ENCODE results near the gene KDM2A.
"Not testable (repeated sequence)": the region's sequence is repeated elsewhere in the genome, so short reads cannot be mapped to it uniquely, and the experiment has no call there.

The KDM2A gene

DNA sequence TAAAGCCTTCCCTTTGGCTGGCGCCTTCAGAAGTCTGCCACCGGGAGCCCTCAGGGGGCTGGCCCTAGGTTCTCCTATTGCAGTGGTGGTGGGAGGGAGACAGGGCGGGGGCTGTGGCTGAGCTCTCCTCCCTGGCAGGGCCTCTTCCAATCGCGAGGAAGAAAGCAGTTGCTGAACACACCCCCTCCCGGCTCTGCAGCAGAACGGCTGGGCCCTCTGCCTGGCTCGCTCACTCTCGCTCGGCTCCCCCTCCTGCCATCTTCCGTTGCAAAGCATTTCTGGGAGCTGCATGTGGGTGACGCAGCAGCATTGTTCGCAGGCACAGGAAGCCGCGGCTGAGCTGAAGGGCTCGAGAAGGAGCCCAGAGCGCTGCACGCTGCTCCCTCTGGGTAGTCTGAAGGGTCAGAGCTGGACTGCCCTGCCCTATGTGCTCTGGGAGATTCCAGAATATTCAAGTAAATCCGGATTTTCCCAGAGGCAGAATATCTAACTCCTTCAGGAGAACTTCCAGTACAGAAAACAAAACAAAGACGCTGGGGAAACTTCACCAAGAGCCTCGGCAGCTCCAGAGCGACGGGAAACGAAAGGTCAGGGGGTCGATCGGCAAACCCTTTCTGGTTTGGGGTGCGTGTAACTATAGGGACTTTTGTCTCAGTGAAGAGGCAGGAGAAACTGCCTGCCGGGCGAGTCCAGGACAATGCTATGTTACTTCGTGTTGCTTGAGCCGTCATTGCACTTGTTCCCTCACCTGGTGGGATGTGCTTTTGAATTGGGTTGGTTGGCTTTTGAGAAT lies 120.9 kb downstream of the KDM2A start:
- peak; percentile 95 for DNase-seq

- DNase-seq, result peak; percentile 61
Measured at GRCh38 chr11:67240576-67241389, 121.7 kb downstream of the KDM2A start.

GRCh38 chr11:67242548-67242947 lies 123.5 kb downstream of the KDM2A start:
- DNase-seq, result no peak

- no peak for DNase-seq
Measured at GRCh38 chr11:67243051-67243450, 124.0 kb downstream of the KDM2A start.

- DNase-seq, result no peak
Measured at GRCh38 chr11:67245046-67245445, 126.0 kb downstream of the KDM2A start.

DNA sequence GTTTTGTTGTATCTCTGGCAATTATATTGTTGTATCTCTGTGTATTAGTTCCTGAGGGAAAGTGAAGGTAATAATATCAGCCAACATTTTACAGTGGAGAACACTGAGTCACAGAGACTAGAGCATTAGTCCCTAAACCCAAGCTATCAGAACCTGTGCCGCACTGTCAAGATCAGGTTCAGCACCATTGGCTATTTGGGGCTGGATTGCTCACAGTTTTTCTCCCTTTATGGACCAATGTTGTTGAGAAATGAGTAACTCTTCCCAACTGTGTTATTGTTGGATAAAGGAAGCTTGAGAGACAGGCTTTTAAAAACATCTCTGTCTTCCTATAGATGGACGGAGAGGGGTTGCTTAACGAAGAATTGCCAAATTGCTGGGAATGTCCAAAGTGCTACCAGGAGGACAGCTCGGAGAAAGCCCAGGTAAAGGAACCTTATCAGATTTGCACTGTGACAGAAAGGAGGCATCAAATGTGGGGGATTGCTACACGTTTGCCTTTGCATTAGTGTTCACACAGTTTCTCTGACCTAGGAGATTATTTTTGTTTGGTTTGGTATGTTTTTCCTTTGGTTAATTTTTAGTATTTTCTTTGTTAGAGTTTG lies 129.0 kb downstream of the KDM2A start:
- DNase-seq, result no peak

- DNase-seq, result no peak
Measured at GRCh38 chr11:67248653-67249052, 129.6 kb downstream of the KDM2A start.

GRCh38 chr11:67250059-67251043 lies 131.3 kb downstream of the KDM2A start:
- DNase-seq, result no peak

- DNase-seq, result no peak
Measured at GRCh38 chr11:67251841-67252240, 132.8 kb downstream of the KDM2A start.

DNA sequence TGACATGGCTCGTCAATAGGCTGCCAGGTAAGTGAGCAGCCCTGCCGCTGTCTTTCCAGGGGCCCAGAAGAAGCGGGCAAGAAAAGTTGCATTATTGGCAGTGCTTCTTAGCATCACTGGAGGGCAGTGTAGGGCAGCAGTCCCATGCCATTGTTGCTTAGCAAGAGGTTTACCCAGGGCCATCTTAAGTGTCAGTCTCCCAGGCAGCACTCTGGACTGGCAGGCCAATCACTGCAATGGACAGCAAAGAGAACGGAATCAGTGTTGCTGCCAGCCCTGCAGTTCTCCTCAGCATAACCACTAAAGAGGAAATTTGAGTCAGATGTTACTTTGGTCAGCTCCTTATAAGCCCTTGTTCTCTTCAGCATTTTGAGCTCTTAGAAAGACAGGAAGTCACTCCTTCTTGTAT lies 133.8 kb downstream of the KDM2A start:
- no peak for DNase-seq

DNA sequence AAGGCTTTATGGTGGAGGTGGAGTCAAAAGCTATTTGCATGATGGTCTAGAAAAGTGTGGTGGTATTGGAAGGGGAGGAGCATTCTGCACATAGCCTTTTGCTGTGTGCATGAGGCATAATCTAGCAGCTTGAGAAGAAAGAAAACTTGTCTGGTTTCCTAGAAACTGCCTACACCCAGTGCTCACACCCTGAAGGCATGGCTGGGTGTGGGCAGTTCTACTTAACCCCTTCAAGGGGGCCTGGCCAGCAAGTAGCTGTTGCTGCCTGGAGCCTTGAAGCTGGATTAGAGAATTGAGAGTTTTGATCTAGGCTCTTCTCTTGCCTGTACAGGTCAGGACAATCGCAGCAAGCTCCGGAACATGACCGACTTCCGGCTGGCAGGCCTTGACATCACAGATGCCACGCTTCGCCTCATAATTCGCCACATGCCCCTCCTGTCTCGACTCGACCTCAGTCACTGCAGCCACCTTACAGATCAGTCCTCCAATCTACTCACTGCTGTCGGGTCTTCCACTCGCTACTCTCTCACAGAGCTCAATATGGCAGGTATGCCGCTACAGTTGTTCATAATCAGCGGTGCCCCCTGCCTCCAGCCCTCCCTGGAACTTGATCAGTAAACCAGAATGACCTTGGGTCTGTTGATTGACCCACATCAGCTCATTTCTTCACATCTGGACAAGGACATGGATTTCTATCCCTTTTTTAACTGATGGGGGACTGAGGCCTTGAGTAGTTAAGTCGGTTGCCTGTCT lies 135.0 kb downstream of the KDM2A start:
- no peak for DNase-seq

GRCh38 chr11:67254798-67255197 lies 135.7 kb downstream of the KDM2A start:
- no peak for DNase-seq

DNA sequence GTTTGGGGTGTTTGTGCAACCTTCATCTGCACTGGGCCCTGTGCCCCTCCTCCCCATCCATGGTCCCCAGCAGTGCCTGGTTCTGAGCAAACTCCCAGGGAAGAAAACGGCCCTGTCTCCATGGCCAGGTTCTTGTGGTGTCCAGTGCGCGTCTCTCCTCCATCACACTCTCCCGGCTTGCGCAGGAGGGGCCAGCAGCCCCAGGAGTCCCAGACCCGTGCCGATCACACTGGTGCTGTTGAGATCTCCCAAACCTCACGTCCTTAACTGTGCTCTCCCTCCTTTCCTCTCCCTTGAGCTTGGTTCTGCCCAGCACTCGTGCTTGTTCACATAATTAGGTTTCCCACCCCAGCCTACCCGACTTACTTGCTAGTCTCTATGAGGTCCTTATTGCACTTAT lies 136.3 kb downstream of the KDM2A start:
- DNase-seq, result no peak

DNA sequence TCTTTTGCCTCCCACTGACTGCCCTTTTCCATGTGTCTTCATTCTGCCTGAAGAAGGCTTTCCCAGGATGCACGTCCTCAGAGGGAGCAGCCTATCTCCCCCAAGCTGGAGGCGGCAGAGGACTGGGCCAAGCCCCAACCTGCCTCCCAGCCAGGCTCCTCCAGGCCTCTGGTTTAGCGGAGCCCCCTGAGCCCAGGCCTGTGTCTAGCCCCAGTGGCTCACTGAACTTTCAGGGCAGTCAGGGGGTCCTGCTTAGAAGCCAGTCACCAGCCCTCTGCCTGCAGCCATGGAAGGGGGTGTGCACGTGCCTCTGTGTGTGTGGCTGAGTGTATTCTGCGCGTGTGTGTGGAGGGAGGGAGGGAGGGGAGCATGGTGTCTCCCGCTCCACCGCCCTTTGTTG lies 136.8 kb downstream of the KDM2A start:
- no peak for DNase-seq

DNA sequence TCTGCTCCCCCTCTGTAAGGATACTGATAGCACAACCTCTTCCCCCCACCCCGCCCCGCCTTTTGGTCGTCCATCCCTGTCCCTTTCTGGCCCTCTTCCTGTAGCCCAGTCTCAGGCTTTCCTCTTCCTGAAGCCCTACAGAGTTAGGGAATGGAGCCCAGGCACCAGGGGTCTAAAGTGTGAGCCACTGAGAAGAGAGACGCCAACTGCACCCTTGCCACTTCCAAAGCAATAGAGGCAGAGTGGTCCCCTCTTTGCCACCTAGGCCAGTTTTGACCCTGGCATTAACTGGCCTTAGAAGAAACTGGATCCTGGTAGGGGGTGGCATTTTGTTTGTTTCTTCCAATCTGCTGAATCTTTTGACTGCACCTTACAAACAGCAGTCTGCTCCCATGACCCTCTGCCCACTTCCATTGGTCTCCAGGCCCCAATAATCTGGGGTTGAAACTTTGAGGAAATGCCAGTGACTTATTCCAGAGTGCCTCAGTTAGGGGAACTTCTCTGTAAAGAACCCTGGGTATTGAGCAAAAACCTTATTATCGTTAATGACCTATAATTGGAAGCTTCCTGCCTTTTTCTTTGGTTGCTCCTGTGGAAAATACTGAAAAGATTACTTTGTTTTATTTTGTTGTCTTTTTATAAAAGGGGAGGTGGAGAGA lies 137.5 kb downstream of the KDM2A start:
- no peak for DNase-seq

DNA sequence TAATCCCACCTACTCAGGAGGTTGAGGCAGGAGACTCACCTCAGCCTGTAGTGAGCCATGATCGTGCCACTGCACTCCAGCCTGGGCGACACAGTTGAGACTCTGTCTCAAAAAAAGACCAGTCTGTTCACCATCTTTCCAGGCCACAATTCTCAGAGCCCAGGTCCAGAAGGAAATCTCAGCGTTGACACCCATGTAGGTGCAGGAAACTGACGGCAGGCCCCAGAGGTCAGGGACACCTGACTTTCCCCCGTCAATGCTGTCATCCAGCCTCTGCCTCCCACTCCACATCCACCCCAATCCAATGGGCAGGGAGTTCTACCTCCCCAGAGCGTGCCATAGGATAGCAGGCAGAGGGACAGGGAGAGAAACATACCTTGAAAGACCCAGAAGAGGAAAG lies 141.3 kb downstream of the KDM2A start:
- no peak for DNase-seq

DNA sequence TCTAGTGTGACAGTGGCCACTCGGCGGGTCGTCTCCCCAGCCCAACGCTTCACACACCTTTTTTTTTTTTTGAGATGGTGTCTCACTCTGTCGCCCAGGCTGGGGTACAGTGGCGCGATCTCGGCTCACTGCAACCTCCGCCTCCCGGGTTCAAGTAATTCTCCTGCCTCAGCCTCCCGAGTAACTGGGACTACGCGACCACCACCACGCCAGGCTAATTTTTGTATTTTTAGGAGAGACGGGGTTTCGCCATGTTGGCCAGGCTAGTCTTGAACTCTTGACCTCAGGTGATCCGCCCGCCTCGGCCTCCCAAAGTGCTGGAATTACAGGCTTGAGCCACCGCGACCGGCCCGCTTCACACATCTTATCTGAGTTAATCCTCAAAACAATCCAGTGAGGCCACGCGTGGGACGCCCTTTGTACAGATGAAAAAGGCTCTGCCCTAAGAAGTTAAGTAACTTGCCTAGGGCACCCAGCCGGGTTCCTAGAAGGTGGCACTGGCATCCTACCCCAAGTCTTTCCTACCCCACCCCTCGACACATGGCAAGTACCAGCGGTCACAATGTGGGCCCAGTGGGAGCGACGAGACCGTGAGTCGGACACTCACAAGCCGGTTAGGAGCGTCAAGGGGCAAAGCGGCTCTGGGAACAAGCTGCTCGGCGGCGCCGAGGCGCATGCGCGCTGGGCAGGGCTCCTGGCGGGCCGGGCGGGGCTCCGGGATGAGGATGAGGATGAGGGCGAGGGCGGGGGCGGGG lies 142.0 kb downstream of the KDM2A start:
- not testable (repeated sequence) for DNase-seq

- no peak for DNase-seq
Measured at GRCh38 chr11:67261640-67261945, 142.5 kb downstream of the KDM2A start.

GRCh38 chr11:67261946-67262681 lies 143.1 kb downstream of the KDM2A start:
- no peak for DNase-seq
